AG04450 (cell line): ENCODE measurements around the gene LAMP2. TPM values are rescaled to one million over a fixed set of nuclear protein-coding genes. Genes with fewer than 3 reads are reported as not detected.

Experiments
- CTCF ChIA-PET: fragments of 300-600, 350-600 bp; formaldehyde crosslinking; extraction: SDS; loops from one replicate; lab custom pipeline; 2022; ENCODE audit warnings: antibody characterized with exemption, inconsistent platforms; lab: Charles Lee
- POLR2A ChIA-PET: fragments of 350-600 bp; formaldehyde crosslinking; extraction: SDS; loops from one replicate; lab custom pipeline; 2021; ENCODE audit warnings: antibody characterized with exemption, inconsistent platforms; lab: Yijun Ruan, JAX
- DNase-seq: peaks from one replicate; pipeline ENCODE4 v3.0.0-alpha.2; 2011; ENCODE audit warnings: low read depth, low spot score
- H3K27ac ChIP-seq: one replicate; pipeline ENCODE4 v1.5.1; 2012; ENCODE audit warnings: low read depth, low read length, control low read depth
- H3K27me3 ChIP-seq: one replicate; pipeline ENCODE4 v1.6.0; 2012; ENCODE audit warnings: low read length; ENCODE audit not compliant: control insufficient read depth, insufficient read depth
- H3K4me3 ChIP-seq: 2 replicates; pipeline ENCODE4 v1.5.1; 2011; ENCODE audit warnings: mild to moderate bottlenecking, low read depth, low read length, control low read depth
- H3K9me3 ChIP-seq: 2 replicates; pipeline ENCODE4 v1.5.1; 2012; ENCODE audit warnings: low read length; ENCODE audit not compliant: control insufficient read depth, insufficient read depth
- CTCF ChIP-seq: IDR thresholded peaks from 2 replicates; pipeline ENCODE4 v1.5.1; 2011; ENCODE audit warnings: low read depth, low read length, control low read depth, inconsistent platforms
- polyA plus RNA-seq: library from polyadenylated mRNA; depleted of rRNA; stranded (reverse); fragments of >200 nt; gene quantifications from 2 replicates; pipeline ENCODE4 v1.2.3, GENCODE V29; 2011; rRNA removed
- small RNA-seq: library from RNA; depleted of rRNA; stranded (forward); fragments of <200 nt; gene quantifications from one replicate; pipeline ENCODE3, GENCODE V24; 2012; ENCODE audit warnings: low read depth; ENCODE audit not compliant: insufficient read length

The LAMP2 gene
- polyA plus RNA-seq, 1 experiment = 155 TPM

GRCh38 chrX:120401301-120401700 is 67.8 kb downstream of the LAMP2 start:
- H3K4me3 ChIP-seq = no peak overlapping the region
- no peak for TF ChIP-seq CTCF
- no peak for DNase-seq
- ChIA-PET POLR2A (no interaction called here), CTCF (no interaction called here)
- H3K27ac ChIP-seq = no peak overlapping the region
- no peaks in the 10 kb centered on the region for H3K9me3 ChIP-seq
- no peaks in the 10 kb centered on the region for H3K27me3 ChIP-seq

GRCh38 chrX:120380699-120381098 is 88.4 kb downstream of the LAMP2 start:
- Histone ChIP-seq H3K27ac (no peak overlapping the region), H3K4me3 (no peak overlapping the region), H3K27me3 (no peaks in the 10 kb centered on the region), H3K9me3 (no peaks in the 10 kb centered on the region)
- POLR2A ChIA-PET = no interaction called here
- peak; percentile 30 for TF ChIP-seq CTCF
- CTCF ChIA-PET = interaction anchor here (1.5 kb wide), 1 partner anchor 105 kb away, joined by 3 read pairs; no protein-coding TSS in a partner anchor
- no peak for DNase-seq

- Histone ChIP-seq H3K27ac (no peak overlapping the region), H3K27me3 (no peaks in the 10 kb centered on the region), H3K4me3 (no peak overlapping the region), H3K9me3 (no peaks in the 10 kb centered on the region)
- ChIA-PET POLR2A (no interaction called here), CTCF (interaction anchor here (1.5 kb wide), 1 partner anchor 106 kb away, joined by 3 read pairs; no protein-coding TSS in a partner anchor)
- no peak for DNase-seq
- no peak for TF ChIP-seq CTCF
Observed at GRCh38 chrX:120379937-120380681, 89.0 kb downstream of the LAMP2 start.

GRCh38 chrX:120378570-120378969 is 90.5 kb downstream of the LAMP2 start:
- CTCF ChIA-PET = no interaction called here
- H3K27me3 ChIP-seq = no peaks in the 10 kb centered on the region
- POLR2A ChIA-PET = no interaction called here
- H3K4me3 ChIP-seq = no peak overlapping the region
- TF ChIP-seq CTCF = no peak
- H3K27ac ChIP-seq = no peak overlapping the region
- H3K9me3 ChIP-seq = no peaks in the 10 kb centered on the region
- no peak for DNase-seq

Small RNAs within 50 kb of the gene (small RNA-seq; reads per million reads assigned to genes)
- gene RNU7-37P = not detected

Other genes starting within 250 kb of the LAMP2 start
- gene ZBTB33, start 218.5 kb downstream of the LAMP2 start, polyA plus RNA-seq = 8.9 and 9.0 TPM in 2 replicates
- gene TMEM255A, start 157.8 kb downstream of the LAMP2 start, polyA plus RNA-seq = 0.04 and 0.05 TPM in 2 replicates
- not detected in 2 replicates for gene ATP1B4, start 107.2 kb downstream of the LAMP2 start, polyA plus RNA-seq
- 46.3 and 64.5 TPM in 2 replicates for gene CUL4B, start 91.7 kb upstream of the LAMP2 start, polyA plus RNA-seq
- 71.6 and 97.5 TPM in 2 replicates for gene MCTS1, start 134.8 kb upstream of the LAMP2 start, polyA plus RNA-seq
- 24.6 and 33.6 TPM in 2 replicates for gene C1GALT1C1, start 160.8 kb upstream of the LAMP2 start, polyA plus RNA-seq